Nephron progenitor cell (in vitro differentiated cells): ENCODE results near the gene MAP3K4.

Experiments used
- DNase-seq: peaks from one replicate; pipeline ENCODE4 v3.0.0; 2021
- H3K27ac Mint-ChIP-seq: 2 replicates; pipeline ENCODE4 v1.8.0; 2021; ENCODE audit warnings: mild to moderate bottlenecking, moderate library complexity, mixed read lengths
- H3K27me3 Mint-ChIP-seq: 2 replicates; pipeline ENCODE4 v1.8.0; 2021; ENCODE audit warnings: mild to moderate bottlenecking, low read depth, mixed read lengths; ENCODE audit not compliant: poor library complexity
- H3K36me3 Mint-ChIP-seq: 2 replicates; pipeline ENCODE4 v1.8.0; 2021; ENCODE audit warnings: low read depth, mixed read lengths
- H3K4me1 Mint-ChIP-seq: 2 replicates; pipeline ENCODE4 v1.8.0; 2021; ENCODE audit warnings: mixed read lengths
- H3K4me3 Mint-ChIP-seq: 2 replicates; pipeline ENCODE4 v1.8.0; 2021; ENCODE audit warnings: mild to moderate bottlenecking, moderate library complexity, mixed read lengths
- H3K9me3 Mint-ChIP-seq: 2 replicates; pipeline ENCODE4 v1.8.0; 2021; ENCODE audit warnings: mild to moderate bottlenecking, moderate library complexity, mixed read lengths
- CTCF ChIP-seq: fragments of 200-600 bp; sonication (generic); IDR thresholded peaks from 2 replicates; pipeline ENCODE4 v1.5.0; 2021; ENCODE audit warnings: antibody characterized with exemption

MAP3K4 gene

DNA sequence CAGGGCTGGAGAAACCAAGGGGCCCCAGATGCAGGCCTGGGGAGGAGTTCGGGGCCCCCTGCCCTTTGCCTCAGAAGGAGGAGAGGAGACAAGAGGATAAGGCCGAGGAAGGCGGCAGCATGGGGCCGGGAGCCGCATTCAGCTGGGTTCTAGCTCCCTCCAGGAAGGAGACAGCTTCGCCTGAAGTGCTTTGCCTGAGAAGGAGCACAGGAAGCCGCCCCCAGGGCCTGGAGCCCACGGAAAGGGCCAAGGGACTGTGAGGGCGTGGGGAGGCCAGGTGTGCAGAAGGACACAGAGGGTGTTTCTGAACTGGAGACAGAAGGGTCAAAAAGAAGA, 160.9 kb downstream of the MAP3K4 start:
- no peak overlapping the region for H3K4me3 Mint-ChIP-seq
- peaks cover 5% of the 10 kb centered on the region for H3K9me3 Mint-ChIP-seq
- H3K36me3 Mint-ChIP-seq: peaks cover 59% of the 10 kb centered on the region
- TF ChIP-seq CTCF: no peak
- peaks cover 3% of the 10 kb centered on the region for H3K27me3 Mint-ChIP-seq
- no peak overlapping the region for H3K27ac Mint-ChIP-seq
- H3K4me1 Mint-ChIP-seq: no peaks in the 10 kb centered on the region
- DNase-seq: no peak

DNA sequence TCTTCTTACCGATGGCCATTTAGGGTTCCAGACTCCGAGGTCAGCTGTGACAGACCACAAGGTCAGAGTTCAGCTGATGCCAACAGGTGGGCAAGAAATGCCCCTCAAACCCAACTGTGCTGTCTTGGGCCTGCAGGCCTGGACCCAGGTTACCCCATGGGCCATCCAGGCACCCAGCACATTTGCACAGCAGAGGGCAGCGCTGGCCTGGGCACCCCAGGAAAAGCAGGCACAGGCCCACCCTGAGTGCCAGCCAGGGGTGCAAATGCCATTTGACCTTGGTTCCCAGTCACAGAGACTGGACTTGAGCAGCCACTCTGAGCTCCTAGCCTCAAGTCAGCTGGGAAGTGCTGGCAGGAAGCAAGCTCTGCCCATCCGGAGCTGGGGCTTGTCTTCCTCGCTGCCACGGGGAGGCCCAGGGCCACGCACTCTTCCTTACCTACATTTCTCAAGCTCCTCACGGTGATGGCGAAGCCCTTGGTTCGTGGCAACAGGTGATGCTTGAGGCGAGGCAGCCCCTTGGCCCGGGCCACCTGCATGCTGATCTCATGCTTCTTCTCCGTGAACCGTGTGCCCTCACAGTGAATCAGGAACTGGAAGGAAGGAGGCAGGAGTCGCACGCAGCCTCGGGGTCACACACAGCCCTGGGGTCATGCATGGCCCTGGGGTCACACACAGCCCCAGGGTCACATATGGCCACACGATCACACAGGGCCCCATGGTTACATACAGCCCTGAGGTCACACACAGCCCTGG, 161.5 kb downstream of the MAP3K4 start:
- TF ChIP-seq CTCF: no peak
- no peak for DNase-seq
- Mint-ChIP-seq H3K27me3 (no peaks in the 10 kb centered on the region), H3K4me1 (no peaks in the 10 kb centered on the region), H3K4me3 (no peak overlapping the region), H3K27ac (no peak overlapping the region), H3K9me3 (peaks cover 11% of the 10 kb centered on the region), H3K36me3 (peaks cover 59% of the 10 kb centered on the region)

- Mint-ChIP-seq H3K4me1 (no peaks in the 10 kb centered on the region), H3K27ac (no peak overlapping the region), H3K4me3 (no peak overlapping the region), H3K9me3 (peaks cover 13% of the 10 kb centered on the region), H3K27me3 (no peaks in the 10 kb centered on the region), H3K36me3 (peaks cover 62% of the 10 kb centered on the region)
- TF ChIP-seq CTCF: no peak
- DNase-seq: no peak
These were observed 162.2 kb downstream of the MAP3K4 start for GRCh38 chr6:161153725-161154124.

DNA sequence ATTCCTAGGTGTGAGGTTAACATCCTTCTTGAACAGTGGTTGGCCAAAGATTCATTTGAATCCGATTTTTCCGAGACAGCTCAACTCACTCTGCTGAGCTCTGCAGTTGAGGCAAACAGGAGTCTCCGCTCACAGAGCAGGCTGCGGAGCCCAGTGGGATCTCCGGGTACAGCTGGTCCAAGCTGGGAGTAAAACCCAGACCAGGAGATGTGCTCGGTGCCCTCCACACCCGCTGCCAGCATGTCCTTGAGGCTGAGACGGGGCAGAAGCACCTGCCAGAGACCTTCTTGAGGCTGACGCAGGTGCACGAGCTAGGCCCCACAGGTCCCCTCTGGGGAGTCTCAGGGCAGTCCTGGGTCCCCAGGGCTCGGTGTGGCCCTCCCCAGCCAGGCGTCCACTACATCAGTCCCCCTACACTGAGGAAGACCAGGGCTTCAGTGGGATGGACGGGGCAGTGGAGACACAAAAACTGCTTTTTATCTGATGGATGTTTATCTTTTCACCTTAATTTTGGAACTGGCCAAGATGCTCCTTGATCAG, 163.3 kb downstream of the MAP3K4 start:
- Mint-ChIP-seq H3K27ac (no peak overlapping the region), H3K36me3 (peaks cover 62% of the 10 kb centered on the region)
- no peak for TF ChIP-seq CTCF

DNA sequence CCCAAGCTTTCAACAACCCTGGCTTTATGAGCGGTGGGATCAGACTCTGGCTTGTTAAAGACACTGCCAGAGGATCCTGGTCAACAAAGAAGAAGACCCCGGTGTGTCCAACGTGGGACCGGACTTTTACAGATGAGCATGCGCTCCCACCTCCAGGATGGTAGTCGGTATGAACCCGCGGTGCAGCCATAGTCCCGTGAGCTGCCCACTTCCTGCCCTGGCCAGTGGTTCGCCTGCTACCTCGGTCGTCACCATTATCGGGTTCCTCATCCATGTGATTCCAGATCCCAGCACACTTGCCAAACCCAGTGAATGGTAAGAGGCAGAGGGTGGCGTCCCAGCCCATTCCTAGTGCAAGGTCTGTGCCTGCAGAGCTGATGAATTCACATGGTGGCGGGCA, 169.6 kb downstream of the MAP3K4 start:
- H3K4me3 Mint-ChIP-seq: no peak overlapping the region
- no peak overlapping the region for H3K27ac Mint-ChIP-seq
- no peak for TF ChIP-seq CTCF
- H3K36me3 Mint-ChIP-seq: peaks cover 83% of the 10 kb centered on the region
- peaks cover 13% of the 10 kb centered on the region for H3K9me3 Mint-ChIP-seq
- no peak for DNase-seq
- H3K4me1 Mint-ChIP-seq: no peaks in the 10 kb centered on the region
- no peaks in the 10 kb centered on the region for H3K27me3 Mint-ChIP-seq

More for the DNA sequence above, 163.3 kb downstream of the MAP3K4 start:
- no peaks in the 10 kb centered on the region for H3K4me1 Mint-ChIP-seq
- DNase-seq: no peak
- H3K27me3 Mint-ChIP-seq: no peaks in the 10 kb centered on the region
- H3K4me3 Mint-ChIP-seq: no peak overlapping the region
- peaks cover 13% of the 10 kb centered on the region for H3K9me3 Mint-ChIP-seq
